Ureter (tissue), 1 donor: ENCODE measurements around the gene IMPDH1. TPM values are rescaled to one million over a fixed set of nuclear protein-coding genes. Genes with fewer than 3 reads are reported as not detected.
A peak's percentile ranks its signal among the peaks of the same experiment; 100 is the strongest.

ENCODE experiments used
- DNase-seq: peaks from one replicate; pipeline ENCODE4 v3.0.0-alpha.2; 2020; ENCODE audit warnings: low spot score
- total RNA-seq: library from RNA; stranded (reverse); gene quantifications from one replicate; pipeline ENCODE4 v1.2.4, GENCODE V29; 2023
- donor health status: DM: yes; HTN: yes; CAD: no.

The IMPDH1 gene
- total RNA-seq, 1 donor from 2014 or later = 40.2 TPM

GRCh38 chr7:128360359-128360678 lies 49.5 kb downstream of the IMPDH1 start:
- no peak for DNase-seq

- DNase-seq = no peak
Measured at GRCh38 chr7:128359939-128360338, 49.8 kb downstream of the IMPDH1 start.

GRCh38 chr7:128359336-128359735 lies 50.4 kb downstream of the IMPDH1 start:
- DNase-seq = no peak

GRCh38 chr7:128358233-128358632 lies 51.5 kb downstream of the IMPDH1 start:
- no peak for DNase-seq

GRCh38 chr7:128357217-128357613 lies 52.6 kb downstream of the IMPDH1 start:
- DNase-seq = no peak

DNA sequence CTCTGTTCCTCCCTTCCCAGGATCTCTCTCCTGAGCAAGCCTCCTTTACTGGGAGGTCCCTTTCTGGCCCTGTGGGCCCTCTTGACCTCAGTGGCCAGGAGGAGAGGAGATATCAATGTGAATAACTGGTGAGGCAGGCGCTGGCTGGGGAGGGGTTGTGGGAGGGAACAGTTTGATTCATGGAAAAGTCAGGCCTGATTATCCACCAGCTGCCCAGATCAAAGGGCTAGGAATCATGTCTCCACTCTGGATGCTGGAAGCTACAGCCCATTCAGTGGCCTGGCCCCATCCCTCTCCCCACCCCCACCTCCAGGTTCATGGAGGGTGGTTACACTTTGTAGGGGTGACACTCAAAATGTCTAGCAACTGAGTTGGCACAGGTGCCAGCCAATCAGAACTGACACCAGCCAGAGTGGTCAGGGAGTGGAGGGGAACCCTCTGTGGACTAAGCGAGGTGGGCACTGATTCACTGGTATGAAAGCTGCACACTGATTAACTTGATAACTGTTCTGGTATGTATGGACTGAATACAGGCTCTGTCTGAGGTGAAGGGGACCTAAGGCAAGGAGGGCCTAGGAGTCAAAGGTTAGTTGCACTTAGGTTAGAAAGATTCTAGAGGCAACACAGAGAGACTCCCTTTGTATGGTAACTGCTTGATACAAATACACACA lies 53.1 kb downstream of the IMPDH1 start:
- DNase-seq = no peak

GRCh38 chr7:128353610-128354009 lies 56.2 kb downstream of the IMPDH1 start:
- no peak for DNase-seq

DNA sequence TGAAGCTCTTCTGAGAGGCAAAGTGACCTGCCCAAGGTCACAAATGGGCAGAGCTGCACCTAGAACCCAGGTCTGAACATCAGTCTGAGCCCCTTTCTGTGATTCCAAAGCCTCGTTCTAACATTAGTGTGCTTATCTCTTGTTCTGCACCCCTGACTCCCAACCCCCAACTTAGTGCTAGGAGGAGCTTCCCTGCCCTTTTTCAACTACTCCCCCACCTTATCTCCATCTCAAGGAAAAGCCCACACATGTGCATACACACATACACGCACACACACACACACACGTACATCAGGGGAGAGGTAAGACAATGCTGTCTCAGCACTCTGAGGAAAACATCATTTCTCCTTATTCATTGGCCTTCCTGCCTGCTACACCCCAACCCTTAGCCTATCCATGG lies 56.6 kb downstream of the IMPDH1 start:
- no peak for DNase-seq

GRCh38 chr7:128352636-128353035 lies 57.1 kb downstream of the IMPDH1 start:
- DNase-seq = no peak

GRCh38 chr7:128352153-128352537 lies 57.6 kb downstream of the IMPDH1 start:
- DNase-seq = peak; percentile 60

GRCh38 chr7:128351296-128352152 lies 58.3 kb downstream of the IMPDH1 start:
- DNase-seq = no peak

DNA sequence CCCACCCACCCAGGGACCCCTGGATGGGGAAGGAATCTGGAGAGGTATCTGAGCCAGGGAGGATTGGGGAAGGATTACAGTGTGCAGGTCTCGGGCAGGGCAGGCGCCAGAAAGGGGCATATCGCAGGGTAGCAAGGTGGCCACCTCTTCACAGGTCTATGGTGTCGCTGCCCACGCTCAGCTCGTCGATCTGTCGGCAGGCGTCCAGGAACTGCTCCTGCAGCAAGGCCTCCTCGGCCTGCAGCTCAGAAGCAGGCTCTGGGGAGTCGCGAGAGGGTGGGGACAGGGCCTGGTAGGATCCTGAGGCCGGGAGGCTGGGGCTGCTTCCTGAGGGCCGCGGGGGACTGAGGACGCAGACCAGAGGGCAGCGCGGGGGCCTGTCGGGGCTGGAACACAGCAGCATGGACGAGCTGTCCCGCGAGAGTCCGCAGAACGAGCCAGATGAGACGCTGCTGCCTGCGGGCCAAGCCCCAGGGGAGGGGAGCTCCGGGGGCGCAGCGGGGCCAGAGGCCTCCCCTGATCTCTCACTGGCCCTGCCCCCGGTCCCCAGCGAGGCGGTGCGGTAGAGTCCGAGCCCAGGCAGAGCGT lies 59.0 kb downstream of the IMPDH1 start:
- no peak for DNase-seq

DNA sequence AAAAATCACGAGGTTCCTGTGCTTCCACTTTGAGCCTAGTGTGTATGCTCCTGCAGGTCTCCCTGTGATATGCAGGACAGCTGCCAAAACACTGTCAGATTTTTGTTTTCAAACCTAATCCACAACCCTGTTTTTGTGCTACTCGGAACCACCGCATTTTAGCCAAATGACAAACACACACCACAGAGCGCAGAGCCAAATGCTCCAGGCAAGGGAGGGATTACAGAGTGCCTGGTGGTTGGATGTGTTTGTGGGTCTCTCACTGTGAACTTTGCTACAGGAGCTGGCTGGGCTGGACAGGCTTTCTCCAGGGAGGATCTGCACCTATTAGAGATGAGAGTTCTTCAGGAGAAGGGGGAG lies 60.3 kb downstream of the IMPDH1 start:
- no peak for DNase-seq

GRCh38 chr7:128347647-128348097 lies 62.1 kb downstream of the IMPDH1 start:
- DNase-seq = no peak

DNA sequence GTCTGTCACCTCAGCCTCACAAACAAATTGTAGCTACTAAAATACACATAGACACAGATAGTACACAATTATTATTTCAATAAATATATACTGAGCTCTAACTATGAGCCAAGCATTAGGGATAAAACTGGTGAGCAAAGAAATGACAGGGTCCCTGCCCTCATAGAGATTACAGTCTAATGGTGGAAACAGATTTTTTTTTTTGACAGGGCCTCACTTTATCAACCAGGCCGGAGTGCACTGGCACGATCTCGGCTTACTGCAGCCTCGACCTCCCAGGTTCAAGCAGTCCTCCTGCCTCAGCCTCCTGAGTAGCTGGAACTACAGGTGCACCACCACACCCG lies 65.4 kb downstream of the IMPDH1 start:
- no peak for DNase-seq

- peak; percentile 91 for DNase-seq
Measured at GRCh38 chr7:128343554-128344430, 66.0 kb downstream of the IMPDH1 start, which contains the start of gene RBM28. Gene RBM28, minus strand, starts transcription at chr7:128343908. Its CDS starts 115 bp downstream, at chr7:128343793.

Other genes starting within 250 kb of the IMPDH1 start
- gene LEP, start 168.7 kb downstream of the IMPDH1 start, total RNA-seq = 0.89 TPM
- 48.8 TPM for gene RBM28, start 66.1 kb downstream of the IMPDH1 start, total RNA-seq
- 0.49 TPM for gene PRRT4, start 48.3 kb downstream of the IMPDH1 start, total RNA-seq
- 22.3 TPM for gene HILPDA, start 45.9 kb upstream of the IMPDH1 start, total RNA-seq
- 32.4 TPM for gene METTL2B, start 66.8 kb upstream of the IMPDH1 start, total RNA-seq